Activated effector memory CD4-positive, alpha-beta T cell treated with Interleukin-2 at 50 U/mL for 16 hours (primary cell): ENCODE measurements around the gene TEFM.
"Not testable (repeated sequence)": the region's sequence is repeated elsewhere in the genome, so short reads cannot be mapped to it uniquely, and the experiment has no call there.

Experiments
- DNase-seq: peaks from one replicate; pipeline ENCODE4 v3.0.0-alpha.2; 2020

TEFM gene

GRCh38 chr17:30906101-30906911, at the start of gene TEFM:
TSS of gene TEFM (minus strand) at chr17:30906238. CDS start at chr17:30906198, 40 bp downstream.
- peak; percentile 87 for DNase-seq

- DNase-seq, result no peak
These were observed 48.2 kb upstream of the TEFM start for GRCh38 chr17:30954046-30954830.

GRCh38 chr17:30952638-30953393, 46.8 kb upstream of the TEFM start:
- DNase-seq, result no peak

GRCh38 chr17:30950669-30951399, 44.8 kb upstream of the TEFM start:
- no peak for DNase-seq

GRCh38 chr17:30950189-30950588, 44.2 kb upstream of the TEFM start:
- no peak for DNase-seq

- no peak for DNase-seq
These were observed 41.8 kb upstream of the TEFM start for GRCh38 chr17:30947796-30948195.

- no peak for DNase-seq
These were observed 36.5 kb upstream of the TEFM start for GRCh38 chr17:30942308-30943079.

GRCh38 chr17:30939051-30939689, 33.1 kb upstream of the TEFM start:
- DNase-seq, result no peak

GRCh38 chr17:30933966-30934365, 27.9 kb upstream of the TEFM start:
- no peak for DNase-seq

- DNase-seq, result not testable (repeated sequence)
These were observed 25.5 kb upstream of the TEFM start for GRCh38 chr17:30931582-30931981.

- DNase-seq, result no peak
These were observed 24.5 kb upstream of the TEFM start for GRCh38 chr17:30930495-30930894.

- not testable (repeated sequence) for DNase-seq
These were observed 23.8 kb upstream of the TEFM start for GRCh38 chr17:30929861-30930260.

GRCh38 chr17:30929081-30929633, 23.1 kb upstream of the TEFM start:
- no peak for DNase-seq

GRCh38 chr17:30928584-30928983, 22.5 kb upstream of the TEFM start:
- DNase-seq, result no peak

- no peak for DNase-seq
These were observed 21.7 kb upstream of the TEFM start for GRCh38 chr17:30927756-30928155.

- DNase-seq, result no peak
These were observed 20.5 kb upstream of the TEFM start for GRCh38 chr17:30926516-30926915.

- no peak for DNase-seq
These were observed 18.3 kb upstream of the TEFM start for GRCh38 chr17:30924341-30924740.

- no peak for DNase-seq
These were observed 16.4 kb upstream of the TEFM start for GRCh38 chr17:30922235-30923030.

- no peak for DNase-seq
These were observed 15.6 kb upstream of the TEFM start, which contains the start of gene ADAP2 for GRCh38 chr17:30921544-30922196. TSS of gene ADAP2 (plus strand) at chr17:30921945. CDS start at chr17:30922015, 70 bp downstream.
